Measurements from ENCODE around the gene CAPN5.

DNA sequence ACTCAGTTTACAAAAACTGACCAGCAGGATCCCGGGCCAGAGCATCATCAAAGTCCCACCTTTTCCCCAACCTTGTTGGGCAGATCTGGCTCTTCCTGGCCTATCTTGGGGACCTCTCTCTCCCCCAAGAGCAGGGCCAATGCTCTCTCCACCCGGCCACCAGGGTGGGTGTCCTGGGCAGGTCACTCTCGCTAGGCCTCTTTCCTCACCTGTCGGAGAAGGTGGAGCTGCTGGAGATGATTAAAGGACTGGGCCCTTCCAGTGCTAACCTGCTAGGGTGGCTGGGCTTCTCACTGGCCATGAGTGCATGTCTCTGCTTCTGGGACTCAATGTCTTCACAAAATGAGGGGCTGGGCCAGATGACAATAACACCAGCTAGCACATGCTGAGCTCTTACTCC is 2.9 kb upstream of the CAPN5 start:
- TF ChIP-seq, protein P1, sequence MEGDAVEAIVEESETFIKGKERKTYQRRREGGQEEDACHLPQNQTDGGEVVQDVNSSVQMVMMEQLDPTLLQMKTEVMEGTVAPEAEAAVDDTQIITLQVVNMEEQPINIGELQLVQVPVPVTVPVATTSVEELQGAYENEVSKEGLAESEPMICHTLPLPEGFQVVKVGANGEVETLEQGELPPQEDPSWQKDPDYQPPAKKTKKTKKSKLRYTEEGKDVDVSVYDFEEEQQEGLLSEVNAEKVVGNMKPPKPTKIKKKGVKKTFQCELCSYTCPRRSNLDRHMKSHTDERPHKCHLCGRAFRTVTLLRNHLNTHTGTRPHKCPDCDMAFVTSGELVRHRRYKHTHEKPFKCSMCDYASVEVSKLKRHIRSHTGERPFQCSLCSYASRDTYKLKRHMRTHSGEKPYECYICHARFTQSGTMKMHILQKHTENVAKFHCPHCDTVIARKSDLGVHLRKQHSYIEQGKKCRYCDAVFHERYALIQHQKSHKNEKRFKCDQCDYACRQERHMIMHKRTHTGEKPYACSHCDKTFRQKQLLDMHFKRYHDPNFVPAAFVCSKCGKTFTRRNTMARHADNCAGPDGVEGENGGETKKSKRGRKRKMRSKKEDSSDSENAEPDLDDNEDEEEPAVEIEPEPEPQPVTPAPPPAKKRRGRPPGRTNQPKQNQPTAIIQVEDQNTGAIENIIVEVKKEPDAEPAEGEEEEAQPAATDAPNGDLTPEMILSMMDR (conservative IDR thresholded peaks at IDR 0.05; ENCODE audit: low read depth in 2 of 2), result no peak
- TF ChIP-seq, protein P2, sequence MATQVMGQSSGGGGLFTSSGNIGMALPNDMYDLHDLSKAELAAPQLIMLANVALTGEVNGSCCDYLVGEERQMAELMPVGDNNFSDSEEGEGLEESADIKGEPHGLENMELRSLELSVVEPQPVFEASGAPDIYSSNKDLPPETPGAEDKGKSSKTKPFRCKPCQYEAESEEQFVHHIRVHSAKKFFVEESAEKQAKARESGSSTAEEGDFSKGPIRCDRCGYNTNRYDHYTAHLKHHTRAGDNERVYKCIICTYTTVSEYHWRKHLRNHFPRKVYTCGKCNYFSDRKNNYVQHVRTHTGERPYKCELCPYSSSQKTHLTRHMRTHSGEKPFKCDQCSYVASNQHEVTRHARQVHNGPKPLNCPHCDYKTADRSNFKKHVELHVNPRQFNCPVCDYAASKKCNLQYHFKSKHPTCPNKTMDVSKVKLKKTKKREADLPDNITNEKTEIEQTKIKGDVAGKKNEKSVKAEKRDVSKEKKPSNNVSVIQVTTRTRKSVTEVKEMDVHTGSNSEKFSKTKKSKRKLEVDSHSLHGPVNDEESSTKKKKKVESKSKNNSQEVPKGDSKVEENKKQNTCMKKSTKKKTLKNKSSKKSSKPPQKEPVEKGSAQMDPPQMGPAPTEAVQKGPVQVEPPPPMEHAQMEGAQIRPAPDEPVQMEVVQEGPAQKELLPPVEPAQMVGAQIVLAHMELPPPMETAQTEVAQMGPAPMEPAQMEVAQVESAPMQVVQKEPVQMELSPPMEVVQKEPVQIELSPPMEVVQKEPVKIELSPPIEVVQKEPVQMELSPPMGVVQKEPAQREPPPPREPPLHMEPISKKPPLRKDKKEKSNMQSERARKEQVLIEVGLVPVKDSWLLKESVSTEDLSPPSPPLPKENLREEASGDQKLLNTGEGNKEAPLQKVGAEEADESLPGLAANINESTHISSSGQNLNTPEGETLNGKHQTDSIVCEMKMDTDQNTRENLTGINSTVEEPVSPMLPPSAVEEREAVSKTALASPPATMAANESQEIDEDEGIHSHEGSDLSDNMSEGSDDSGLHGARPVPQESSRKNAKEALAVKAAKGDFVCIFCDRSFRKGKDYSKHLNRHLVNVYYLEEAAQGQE (IDR thresholded peaks at IDR 0.05; ENCODE audit: unreplicated experiment), result no peak
- TF ChIP-seq EZH2phosphoT487 (IDR thresholded peaks at IDR 0.05; ENCODE audit: unreplicated experiment) (no peak), POLR2AphosphoS5 (IDR thresholded peaks at IDR 0.05; ENCODE audit: low read depth) (no peak), ZNF331 (CRISPR knock-in tag; IDR thresholded peaks at IDR 0.05; ENCODE audit: low read depth) (no peak), EZH2 (IDR thresholded peaks at IDR 0.05; ENCODE audit: low read depth, unreplicated experiment) (no peak), ZNF114 (CRISPR knock-in tag; IDR thresholded peaks at IDR 0.05) (no peak), JUNB (IDR thresholded peaks at IDR 0.05; ENCODE audit: unreplicated experiment) (no peak), CREB1 (CRISPR knock-in tag; IDR thresholded peaks at IDR 0.05; ENCODE audit: low read depth) (no peak), STAT1 (IDR thresholded peaks at IDR 0.05; ENCODE audit: unreplicated experiment) (no peak), NANOG (IDR thresholded peaks at IDR 0.05; ENCODE audit: borderline replicate concordance) (no peak)
- TF ChIP-seq, protein P3, sequence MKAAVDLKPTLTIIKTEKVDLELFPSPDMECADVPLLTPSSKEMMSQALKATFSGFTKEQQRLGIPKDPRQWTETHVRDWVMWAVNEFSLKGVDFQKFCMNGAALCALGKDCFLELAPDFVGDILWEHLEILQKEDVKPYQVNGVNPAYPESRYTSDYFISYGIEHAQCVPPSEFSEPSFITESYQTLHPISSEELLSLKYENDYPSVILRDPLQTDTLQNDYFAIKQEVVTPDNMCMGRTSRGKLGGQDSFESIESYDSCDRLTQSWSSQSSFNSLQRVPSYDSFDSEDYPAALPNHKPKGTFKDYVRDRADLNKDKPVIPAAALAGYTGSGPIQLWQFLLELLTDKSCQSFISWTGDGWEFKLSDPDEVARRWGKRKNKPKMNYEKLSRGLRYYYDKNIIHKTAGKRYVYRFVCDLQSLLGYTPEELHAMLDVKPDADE (IDR thresholded peaks at IDR 0.05), result no peak
- TF ChIP-seq, protein P4, sequence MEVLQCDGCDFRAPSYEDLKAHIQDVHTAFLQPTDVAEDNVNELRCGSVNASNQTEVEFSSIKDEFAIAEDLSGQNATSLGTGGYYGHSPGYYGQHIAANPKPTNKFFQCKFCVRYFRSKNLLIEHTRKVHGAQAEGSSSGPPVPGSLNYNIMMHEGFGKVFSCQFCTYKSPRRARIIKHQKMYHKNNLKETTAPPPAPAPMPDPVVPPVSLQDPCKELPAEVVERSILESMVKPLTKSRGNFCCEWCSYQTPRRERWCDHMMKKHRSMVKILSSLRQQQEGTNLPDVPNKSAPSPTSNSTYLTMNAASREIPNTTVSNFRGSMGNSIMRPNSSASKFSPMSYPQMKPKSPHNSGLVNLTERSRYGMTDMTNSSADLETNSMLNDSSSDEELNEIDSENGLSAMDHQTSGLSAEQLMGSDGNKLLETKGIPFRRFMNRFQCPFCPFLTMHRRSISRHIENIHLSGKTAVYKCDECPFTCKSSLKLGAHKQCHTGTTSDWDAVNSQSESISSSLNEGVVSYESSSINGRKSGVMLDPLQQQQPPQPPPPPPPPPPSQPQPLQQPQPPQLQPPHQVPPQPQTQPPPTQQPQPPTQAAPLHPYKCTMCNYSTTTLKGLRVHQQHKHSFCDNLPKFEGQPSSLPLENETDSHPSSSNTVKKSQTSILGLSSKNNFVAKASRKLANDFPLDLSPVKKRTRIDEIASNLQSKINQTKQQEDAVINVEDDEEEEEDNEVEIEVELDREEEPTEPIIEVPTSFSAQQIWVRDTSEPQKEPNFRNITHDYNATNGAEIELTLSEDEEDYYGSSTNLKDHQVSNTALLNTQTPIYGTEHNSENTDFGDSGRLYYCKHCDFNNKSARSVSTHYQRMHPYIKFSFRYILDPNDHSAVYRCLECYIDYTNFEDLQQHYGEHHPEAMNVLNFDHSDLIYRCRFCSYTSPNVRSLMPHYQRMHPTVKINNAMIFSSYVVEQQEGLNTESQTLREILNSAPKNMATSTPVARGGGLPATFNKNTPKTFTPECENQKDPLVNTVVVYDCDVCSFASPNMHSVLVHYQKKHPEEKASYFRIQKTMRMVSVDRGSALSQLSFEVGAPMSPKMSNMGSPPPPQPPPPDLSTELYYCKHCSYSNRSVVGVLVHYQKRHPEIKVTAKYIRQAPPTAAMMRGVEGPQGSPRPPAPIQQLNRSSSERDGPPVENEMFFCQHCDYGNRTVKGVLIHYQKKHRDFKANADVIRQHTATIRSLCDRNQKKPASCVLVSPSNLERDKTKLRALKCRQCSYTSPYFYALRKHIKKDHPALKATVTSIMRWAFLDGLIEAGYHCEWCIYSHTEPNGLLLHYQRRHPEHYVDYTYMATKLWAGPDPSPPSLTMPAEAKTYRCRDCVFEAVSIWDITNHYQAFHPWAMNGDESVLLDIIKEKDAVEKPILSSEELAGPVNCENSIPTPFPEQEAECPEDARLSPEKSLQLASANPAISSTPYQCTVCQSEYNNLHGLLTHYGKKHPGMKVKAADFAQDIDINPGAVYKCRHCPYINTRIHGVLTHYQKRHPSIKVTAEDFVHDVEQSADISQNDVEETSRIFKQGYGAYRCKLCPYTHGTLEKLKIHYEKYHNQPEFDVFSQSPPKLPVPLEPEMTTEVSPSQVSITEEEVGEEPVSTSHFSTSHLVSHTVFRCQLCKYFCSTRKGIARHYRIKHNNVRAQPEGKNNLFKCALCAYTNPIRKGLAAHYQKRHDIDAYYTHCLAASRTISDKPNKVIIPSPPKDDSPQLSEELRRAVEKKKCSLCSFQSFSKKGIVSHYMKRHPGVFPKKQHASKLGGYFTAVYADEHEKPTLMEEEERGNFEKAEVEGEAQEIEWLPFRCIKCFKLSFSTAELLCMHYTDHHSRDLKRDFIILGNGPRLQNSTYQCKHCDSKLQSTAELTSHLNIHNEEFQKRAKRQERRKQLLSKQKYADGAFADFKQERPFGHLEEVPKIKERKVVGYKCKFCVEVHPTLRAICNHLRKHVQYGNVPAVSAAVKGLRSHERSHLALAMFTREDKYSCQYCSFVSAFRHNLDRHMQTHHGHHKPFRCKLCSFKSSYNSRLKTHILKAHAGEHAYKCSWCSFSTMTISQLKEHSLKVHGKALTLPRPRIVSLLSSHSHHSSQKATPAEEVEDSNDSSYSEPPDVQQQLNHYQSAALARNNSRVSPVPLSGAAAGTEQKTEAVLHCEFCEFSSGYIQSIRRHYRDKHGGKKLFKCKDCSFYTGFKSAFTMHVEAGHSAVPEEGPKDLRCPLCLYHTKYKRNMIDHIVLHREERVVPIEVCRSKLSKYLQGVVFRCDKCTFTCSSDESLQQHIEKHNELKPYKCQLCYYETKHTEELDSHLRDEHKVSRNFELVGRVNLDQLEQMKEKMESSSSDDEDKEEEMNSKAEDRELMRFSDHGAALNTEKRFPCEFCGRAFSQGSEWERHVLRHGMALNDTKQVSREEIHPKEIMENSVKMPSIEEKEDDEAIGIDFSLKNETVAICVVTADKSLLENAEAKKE (CRISPR knock-in tag; IDR thresholded peaks at IDR 0.05), result no peak

Measured in GM23338 (cell line).